RWPE1 (cell line): ENCODE results near the gene ALK.

ENCODE experiments used
- CTCF ChIA-PET: fragments of 350-600 bp; sonication (Branson Sonifier 250); formaldehyde crosslinking; extraction: SDS; loops from one replicate; lab custom pipeline; 2021; lab: Yijun Ruan, JAX
- POLR2A ChIA-PET: fragments of 400-600 bp; formaldehyde crosslinking; extraction: SDS; loops from one replicate; lab custom pipeline; 2020; ENCODE audit warnings: antibody characterized with exemption; ENCODE audit not compliant: low non-redundant PET; lab: Yijun Ruan, JAX
- DNase-seq: peaks from one replicate; pipeline ENCODE4 v3.0.0; 2012; ENCODE audit warnings: low spot score
- H3K27ac ChIP-seq: fragments of 450-650 bp; 2 replicates; pipeline ENCODE4 v1.5.1; 2017
- TF ChIP-seq, protein P1 (sequence below): fragments of 450-650 bp; conservative IDR thresholded peaks from 2 replicates; pipeline ENCODE4 v1.5.1; 2017; ENCODE audit warnings: low read depth, mild to moderate bottlenecking

Gene ALK

DNA sequence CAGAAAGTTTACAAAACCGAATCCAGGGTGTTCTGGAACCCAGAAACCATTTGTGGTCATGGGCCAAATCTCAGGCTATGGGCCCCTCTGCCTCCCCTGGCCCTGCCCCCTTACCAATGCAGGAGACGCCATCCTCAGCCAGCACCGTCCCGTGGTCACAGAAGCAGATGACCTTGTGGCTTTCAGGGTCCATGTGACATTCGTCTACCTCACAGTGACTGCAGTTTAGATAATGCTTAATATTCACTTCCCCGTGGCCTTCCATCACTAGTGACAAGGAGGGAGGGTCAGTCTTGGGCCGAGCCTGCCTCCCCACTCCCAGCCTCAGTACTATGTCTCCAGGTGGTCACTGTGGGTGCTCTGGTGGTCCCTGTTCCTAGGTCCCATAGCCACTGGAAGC, 694.6 kb downstream of the ALK start:
- CTCF ChIA-PET = interaction anchor here (0.7 kb wide), 2 partner anchors 16 to 46 kb away, joined by 6 to 8 read pairs; no protein-coding TSS in a partner anchor
- POLR2A ChIA-PET = no interaction called here
- TF ChIP-seq, protein P1, sequence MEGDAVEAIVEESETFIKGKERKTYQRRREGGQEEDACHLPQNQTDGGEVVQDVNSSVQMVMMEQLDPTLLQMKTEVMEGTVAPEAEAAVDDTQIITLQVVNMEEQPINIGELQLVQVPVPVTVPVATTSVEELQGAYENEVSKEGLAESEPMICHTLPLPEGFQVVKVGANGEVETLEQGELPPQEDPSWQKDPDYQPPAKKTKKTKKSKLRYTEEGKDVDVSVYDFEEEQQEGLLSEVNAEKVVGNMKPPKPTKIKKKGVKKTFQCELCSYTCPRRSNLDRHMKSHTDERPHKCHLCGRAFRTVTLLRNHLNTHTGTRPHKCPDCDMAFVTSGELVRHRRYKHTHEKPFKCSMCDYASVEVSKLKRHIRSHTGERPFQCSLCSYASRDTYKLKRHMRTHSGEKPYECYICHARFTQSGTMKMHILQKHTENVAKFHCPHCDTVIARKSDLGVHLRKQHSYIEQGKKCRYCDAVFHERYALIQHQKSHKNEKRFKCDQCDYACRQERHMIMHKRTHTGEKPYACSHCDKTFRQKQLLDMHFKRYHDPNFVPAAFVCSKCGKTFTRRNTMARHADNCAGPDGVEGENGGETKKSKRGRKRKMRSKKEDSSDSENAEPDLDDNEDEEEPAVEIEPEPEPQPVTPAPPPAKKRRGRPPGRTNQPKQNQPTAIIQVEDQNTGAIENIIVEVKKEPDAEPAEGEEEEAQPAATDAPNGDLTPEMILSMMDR = no peak
- no peak for DNase-seq
- H3K27ac ChIP-seq = no peak overlapping the region

DNA sequence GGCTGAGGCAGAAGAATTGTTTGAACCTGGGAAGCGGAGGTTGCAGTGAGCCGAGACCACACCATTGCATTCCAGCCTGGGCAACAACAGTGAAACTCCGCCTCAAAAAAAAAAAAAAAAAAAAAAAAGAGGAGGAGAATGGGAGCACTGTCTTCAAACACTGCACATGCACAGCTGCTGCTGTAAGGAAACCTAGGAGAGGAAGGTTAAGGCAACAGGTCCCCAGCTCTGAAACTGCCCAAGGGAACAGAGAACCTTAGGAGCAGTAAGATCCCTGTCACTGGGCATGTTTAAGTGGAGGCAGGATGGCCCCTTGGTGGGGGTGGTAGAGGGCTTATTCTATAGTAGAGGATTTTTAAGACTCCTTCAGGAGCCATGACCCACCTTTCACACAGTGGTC, 695.0 kb downstream of the ALK start:
- H3K27ac ChIP-seq = no peak overlapping the region
- no peak for DNase-seq
- POLR2A ChIA-PET = no interaction called here
- CTCF ChIA-PET = interaction anchor here (0.7 kb wide), 2 partner anchors 15 to 45 kb away, joined by 6 to 8 read pairs; no protein-coding TSS in a partner anchor
- TF ChIP-seq, protein P1 = no peak

DNA sequence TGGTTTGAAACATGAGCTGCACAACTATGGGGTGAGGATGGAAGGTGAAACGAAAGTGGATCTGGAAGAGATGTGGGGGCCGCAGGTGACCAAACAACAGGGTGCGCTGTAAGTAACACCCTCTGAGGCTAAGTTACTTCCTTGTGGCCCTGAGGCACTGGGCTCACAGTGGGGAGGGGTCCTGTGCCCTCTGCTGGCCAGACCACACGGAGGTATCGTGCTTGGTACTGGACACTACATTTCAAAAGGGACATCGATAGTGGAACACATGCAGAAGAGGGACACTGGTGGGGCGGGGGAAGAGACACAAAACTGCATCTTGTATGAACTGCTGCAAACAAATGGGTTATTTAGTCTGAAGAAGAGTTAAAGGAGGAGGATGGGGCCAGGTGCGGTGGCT, 695.6 kb downstream of the ALK start:
- ChIA-PET POLR2A (no interaction called here), CTCF (no interaction called here)
- no peak overlapping the region for H3K27ac ChIP-seq
- TF ChIP-seq, protein P1 = no peak
- DNase-seq = no peak

DNA sequence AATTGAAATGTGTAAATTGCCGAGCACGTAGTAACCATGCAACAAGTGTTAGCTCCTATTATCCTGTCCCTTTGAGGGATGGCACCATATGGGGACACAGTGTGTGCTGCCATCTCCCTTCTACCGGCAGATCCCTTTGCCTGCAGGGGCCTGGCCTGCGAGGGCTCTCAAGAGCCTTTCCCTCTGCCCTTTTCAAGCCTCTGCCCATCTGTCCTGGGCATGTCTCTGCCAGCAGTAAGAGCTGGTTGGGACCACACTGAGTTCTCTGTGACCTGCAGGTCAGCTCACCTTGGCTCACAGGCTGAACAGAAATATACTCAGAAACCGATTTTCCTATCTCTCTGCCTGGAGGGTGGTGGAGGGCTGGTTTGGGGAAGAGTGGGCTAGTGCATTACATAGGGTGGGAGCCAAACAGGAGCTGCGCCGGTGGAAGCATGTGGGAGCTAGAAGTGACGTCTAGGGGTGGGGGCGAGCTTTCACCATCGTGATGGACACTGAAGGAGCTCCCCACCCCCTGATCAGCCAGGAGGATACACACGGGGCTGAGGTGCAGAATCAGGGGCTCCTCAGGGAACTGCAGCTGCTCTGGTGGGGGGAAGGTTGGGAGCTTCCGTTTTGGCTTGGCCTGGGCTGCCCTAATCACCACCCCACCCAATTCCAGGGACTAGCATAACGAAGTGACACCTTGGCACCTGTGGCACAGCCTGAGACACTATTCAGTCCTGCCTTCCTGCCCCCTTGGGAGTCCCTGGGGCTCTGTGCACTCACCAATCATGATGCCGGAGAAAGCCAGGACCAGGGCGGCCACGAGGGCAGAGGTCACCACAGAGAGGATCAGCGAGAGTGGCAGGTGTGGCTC, 696.5 kb downstream of the ALK start:
- no peak for DNase-seq
- CTCF ChIA-PET = interaction anchor here (0.7 to 1.4 kb wide), 4 partner anchors 11 to 363 kb away, joined by 3 to 6 read pairs (median 4); no protein-coding TSS in a partner anchor
- TF ChIP-seq, protein P1 = no peak
- H3K27ac ChIP-seq = peak overlapping the region; percentile 79
- POLR2A ChIA-PET = no interaction called here

DNA sequence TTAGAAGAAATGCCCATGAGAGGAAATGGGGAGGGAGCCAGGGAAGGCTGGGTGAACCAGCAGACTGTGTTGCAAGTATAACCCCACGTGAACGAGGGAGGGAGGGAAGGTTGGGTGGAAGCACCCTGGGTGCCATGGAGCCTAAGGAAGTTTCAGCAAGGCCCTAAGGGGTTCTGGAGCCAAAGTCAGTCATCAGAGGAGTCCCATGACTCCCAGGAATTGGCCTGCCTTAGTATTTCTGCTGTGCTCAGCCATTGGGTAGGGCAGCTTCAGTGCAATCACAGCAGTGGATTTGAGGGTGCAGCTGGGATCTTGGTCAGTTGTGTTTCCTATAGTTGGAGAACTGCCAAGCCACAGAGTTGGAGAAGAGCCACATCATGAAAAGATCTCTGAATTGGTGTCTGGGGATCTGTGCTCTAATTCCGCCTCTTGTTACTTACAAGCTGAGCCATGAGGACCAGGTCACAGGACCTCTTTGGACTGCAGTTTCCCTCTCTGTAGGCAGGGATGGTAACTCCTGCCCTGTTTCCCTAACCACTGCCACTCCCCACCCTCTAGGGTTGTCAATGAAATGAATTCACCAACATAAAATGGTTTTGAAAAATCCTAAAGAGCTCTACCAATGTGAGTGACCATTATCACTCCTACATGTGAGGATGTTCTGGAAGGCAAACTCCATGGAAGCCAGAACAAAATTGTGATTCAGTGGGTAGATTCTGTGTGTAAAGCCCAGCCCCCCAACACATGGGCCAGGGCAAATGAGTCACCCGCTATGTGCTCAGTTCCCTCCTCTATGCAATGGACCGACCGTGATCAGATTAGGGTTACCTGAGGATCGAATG, 697.3 kb downstream of the ALK start:
- DNase-seq = peak; percentile 65
- POLR2A ChIA-PET = no interaction called here
- CTCF ChIA-PET = interaction anchor here (0.6 to 1.4 kb wide), 5 partner anchors 10 to 58 kb away, joined by 3 to 6 read pairs (median 3); no protein-coding TSS in a partner anchor
- H3K27ac ChIP-seq = peak overlapping the region; percentile 79
- TF ChIP-seq, protein P1 = no peak

DNA sequence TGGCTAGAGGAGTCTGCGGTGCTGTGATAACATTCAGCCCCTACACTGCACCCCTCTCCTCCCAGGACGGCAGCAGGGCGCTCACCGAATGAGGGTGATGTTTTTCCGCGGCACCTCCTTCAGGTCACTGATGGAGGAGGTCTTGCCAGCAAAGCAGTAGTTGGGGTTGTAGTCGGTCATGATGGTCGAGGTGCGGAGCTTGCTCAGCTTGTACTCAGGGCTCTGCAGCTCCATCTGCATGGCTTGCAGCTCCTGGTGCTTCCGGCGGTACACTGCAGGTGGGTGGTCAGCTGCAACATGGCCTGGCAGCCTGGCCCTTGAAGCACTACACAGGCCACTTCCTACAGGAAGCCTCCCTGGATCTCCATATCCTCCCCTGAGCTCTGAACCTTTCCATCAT, 698.1 kb downstream of the ALK start:
- POLR2A ChIA-PET = no interaction called here
- TF ChIP-seq, protein P1 = no peak
- CTCF ChIA-PET = interaction anchor here (1.0 to 1.4 kb wide), 2 partner anchors 15 to 26 kb away, joined by 3 to 4 read pairs; no protein-coding TSS in a partner anchor

More for the DNA sequence above, 698.1 kb downstream of the ALK start:
- DNase-seq = no peak
- peak overlapping the region; percentile 79 for H3K27ac ChIP-seq
